ENCODE results near the gene LHPP. TPM values are rescaled to one million over a fixed set of nuclear protein-coding genes. Genes with fewer than 3 reads are reported as not detected.

The LHPP gene
- total and polyA plus RNA-seq, 10 donors: 16.8 to 36.8 (median 23.5) TPM

DNA sequence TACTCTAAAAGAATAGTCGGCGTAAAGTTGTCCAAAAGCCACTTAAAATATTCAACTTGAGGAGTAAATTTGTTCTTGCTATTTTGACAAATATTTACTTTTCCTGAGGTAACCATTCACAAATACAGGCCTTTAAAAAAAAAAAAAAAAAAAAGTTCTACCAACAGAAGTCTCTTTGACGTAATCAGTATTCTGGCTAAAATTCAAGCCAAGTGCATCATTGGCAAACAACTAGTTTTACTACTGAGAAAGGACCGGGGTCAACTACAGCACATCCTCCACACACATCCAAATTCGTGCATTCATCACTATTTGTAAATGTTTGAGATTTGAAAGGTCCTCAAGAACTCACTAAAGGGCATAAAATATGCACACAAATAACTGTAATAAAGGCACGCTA lies 44.9 kb upstream of the LHPP start:
- 77 to 86% (median 86%) methylated on average over 6 of the region's 6 CpGs for WGBS, 5 donors
- Histone ChIP-seq H3K9me3 (no peaks in the 10 kb centered on the region), H3K4me1 (peaks cover 5 to 54% (median 29%) of the 10 kb centered on the region in 6 donors), H3K36me3 (peaks cover 0 to 9% (median 0%) of the 10 kb centered on the region in 6 donors), H3K27me3 (replicated peaks in 1 of 7) (peaks cover 0 to 25% (median 0%) of the 10 kb centered on the region in 7 donors), H3K4me3 (no peak overlapping the region), H3K27ac (peak overlapping the region in 2 of 8 donors; percentile 11 to 34)
- intact Hi-C loops (cut with DNase I; ENCODE audit: low total_unique reads): no loop called here
- TF ChIP-seq POLR2AphosphoS5 (IDR thresholded peaks at IDR 0.05) (no peak), POLR2A (IDR thresholded peaks at IDR 0.05) (no peak)
- TF ChIP-seq, protein P1, sequence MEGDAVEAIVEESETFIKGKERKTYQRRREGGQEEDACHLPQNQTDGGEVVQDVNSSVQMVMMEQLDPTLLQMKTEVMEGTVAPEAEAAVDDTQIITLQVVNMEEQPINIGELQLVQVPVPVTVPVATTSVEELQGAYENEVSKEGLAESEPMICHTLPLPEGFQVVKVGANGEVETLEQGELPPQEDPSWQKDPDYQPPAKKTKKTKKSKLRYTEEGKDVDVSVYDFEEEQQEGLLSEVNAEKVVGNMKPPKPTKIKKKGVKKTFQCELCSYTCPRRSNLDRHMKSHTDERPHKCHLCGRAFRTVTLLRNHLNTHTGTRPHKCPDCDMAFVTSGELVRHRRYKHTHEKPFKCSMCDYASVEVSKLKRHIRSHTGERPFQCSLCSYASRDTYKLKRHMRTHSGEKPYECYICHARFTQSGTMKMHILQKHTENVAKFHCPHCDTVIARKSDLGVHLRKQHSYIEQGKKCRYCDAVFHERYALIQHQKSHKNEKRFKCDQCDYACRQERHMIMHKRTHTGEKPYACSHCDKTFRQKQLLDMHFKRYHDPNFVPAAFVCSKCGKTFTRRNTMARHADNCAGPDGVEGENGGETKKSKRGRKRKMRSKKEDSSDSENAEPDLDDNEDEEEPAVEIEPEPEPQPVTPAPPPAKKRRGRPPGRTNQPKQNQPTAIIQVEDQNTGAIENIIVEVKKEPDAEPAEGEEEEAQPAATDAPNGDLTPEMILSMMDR (IDR thresholded peaks at IDR 0.05 in 8 of 11, conservative IDR thresholded peaks at IDR 0.05 in 3 of 11): no peak
- DNase-seq: no peak

DNA sequence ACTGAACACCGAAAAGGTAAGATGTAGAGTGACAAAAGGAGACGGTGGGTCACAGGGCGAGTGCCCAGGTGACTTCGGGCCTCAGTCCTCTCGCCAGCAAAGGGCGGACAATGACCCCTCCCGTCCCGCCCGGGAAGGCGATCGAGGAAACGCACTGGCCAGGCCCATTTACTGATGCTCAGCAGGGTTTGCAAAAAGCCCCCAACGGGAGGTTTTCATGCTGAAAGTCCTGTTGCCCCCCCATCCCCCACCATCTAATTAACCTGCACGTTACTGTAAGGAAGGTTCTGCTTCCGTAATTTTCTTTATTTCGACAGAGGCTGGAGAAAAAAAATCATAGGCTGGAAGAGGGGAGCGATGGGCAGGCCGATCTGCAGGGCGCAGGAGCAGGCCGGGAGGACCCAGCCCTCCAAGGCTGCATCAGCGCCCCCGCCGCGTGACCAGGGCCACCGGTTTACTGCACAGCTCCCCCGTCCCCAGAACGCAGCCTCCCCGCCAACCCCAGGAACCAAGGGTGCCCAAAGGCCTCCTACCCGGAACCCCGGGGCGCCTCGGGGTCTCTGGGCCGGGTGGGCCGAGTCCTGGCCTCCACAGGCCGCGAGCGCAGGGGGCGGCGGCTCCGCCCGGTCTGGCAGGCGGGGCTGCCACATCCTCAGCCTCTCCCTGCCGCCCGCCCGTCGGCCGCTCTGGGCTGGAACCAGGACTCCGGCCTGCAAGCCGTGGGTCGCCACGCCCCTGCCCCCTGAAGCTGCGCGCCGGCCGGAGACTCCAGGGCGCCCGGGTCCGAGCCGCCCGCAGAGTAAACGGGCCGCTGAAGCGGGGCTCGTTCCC lies 43.5 kb upstream of the LHPP start:
- intact Hi-C loops (cut with DNase I; ENCODE audit: low total_unique reads): no loop called here

DNA sequence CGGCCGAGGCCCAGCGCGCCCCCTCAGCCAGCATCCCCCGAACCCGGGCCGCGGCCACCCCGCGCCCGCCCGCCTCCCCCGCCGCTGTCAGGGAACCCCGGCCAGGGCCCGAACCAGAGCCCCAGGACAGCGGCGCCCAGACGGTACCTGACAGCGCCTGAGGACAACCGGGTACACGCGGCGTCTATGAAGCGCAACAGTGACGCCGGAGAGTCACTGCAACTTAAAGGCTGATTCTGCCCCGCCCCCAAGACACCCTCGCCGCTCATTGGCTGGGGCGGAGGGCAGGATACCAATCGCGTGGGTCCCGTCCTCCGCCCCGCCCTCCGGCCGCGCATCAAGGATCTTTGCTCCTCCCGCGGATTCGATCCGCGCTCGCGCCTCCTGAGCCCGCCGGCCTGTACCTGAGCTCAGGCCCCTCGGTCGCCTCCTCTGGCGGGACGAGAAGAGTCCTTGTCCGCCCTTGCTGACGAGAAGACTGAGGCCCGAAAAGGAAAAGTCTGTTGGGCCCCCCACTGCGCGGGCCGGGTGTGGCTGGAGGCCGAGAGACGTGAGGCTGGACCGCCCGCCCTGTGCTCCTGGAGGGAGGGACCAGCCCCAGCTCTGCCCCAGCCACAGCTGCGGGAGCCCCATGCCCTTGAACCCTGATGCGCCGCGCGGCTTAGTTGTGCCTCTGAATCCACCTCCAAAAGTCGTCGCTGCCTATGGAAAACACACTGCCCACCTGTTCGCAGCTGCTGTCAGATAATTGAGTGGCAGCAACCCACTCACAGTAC lies 42.7 kb upstream of the LHPP start, which contains the start of gene OAT:
OAT (minus strand) TSS at position 198 of the 776 bp plus-strand sequence. CDS start 6,752 bp downstream, outside the sequence.
- peak; percentile 98 for DNase-seq
- Histone ChIP-seq H3K36me3 (no peaks in the 10 kb centered on the region), H3K9me3 (no peaks in the 10 kb centered on the region), H3K4me3 (peak within 1 kb of the TSS; percentile 69 to 93 (median 88)), H3K27ac (peak within 1 kb of the TSS; percentile 71 to 94 (median 89)), H3K27me3 (replicated peaks in 1 of 7) (peaks cover 0 to 44% (median 3%) of the 10 kb centered on the region in 7 donors), H3K4me1 (peaks cover 5 to 53% (median 26%) of the 10 kb centered on the region in 6 donors)
- 2 to 9% (median 4%) methylated on average over 8 to 70 of the region's 70 CpGs for WGBS, 5 donors
- intact Hi-C loops (cut with DNase I; ENCODE audit: low total_unique reads): no loop called here
- TF ChIP-seq POLR2A (IDR thresholded peaks at IDR 0.05): peak; percentile 74 to 95 (median 86)
- TF ChIP-seq POLR2AphosphoS5 (IDR thresholded peaks at IDR 0.05): peak; percentile 96 to 99 (median 99)
- TF ChIP-seq, protein P1 (IDR thresholded peaks at IDR 0.05 in 8 of 11, conservative IDR thresholded peaks at IDR 0.05 in 3 of 11): peak in 5 of 11 experiments; percentile 9 to 42 (median 23)

More for the DNA sequence above, 43.5 kb upstream of the LHPP start:
- Histone ChIP-seq H3K4me1 (peaks cover 5 to 54% (median 29%) of the 10 kb centered on the region in 6 donors), H3K4me3 (peak overlapping the region; percentile 69 to 93 (median 88)), H3K27me3 (replicated peaks in 1 of 7) (peaks cover 0 to 39% (median 3%) of the 10 kb centered on the region in 7 donors), H3K36me3 (no peaks in the 10 kb centered on the region), H3K27ac (peak overlapping the region; percentile 71 to 94 (median 89)), H3K9me3 (no peaks in the 10 kb centered on the region)
- WGBS, 5 donors: 7 to 14% (median 11%) methylated on average over 35 to 64 of the region's 64 CpGs
- DNase-seq: peak; percentile 93
- TF ChIP-seq POLR2A (IDR thresholded peaks at IDR 0.05) (no peak), POLR2AphosphoS5 (IDR thresholded peaks at IDR 0.05) (no peak)
- TF ChIP-seq, protein P1 (IDR thresholded peaks at IDR 0.05 in 8 of 11, conservative IDR thresholded peaks at IDR 0.05 in 3 of 11): no peak

Data from spleen (tissue), 11 donors.